IMR-90 (cell line): ENCODE measurements around the gene KRT73. TPM values are rescaled to one million over a fixed set of nuclear protein-coding genes. Genes with fewer than 3 reads are reported as not detected.

Source experiments
- ATAC-seq: fragments of 200-7000 bp; cut with Tn5 transposase; 2 replicates; pipeline ENCODE4 v1.9.1; 2020; ENCODE audit warnings: low read depth, mild to moderate bottlenecking, moderate library complexity
- BruUV-seq: library from RNA; stranded (reverse); fragments of 400-500 nt; replicated peaks from 2 replicates; lab custom pipeline; 2021; lab: Mats Ljungman, UMichigan
- CTCF ChIA-PET: fragments of 300-600 bp; formaldehyde crosslinking; extraction: SDS; loops from one replicate; lab custom pipeline; 2021; ENCODE audit warnings: antibody characterized with exemption; lab: Yijun Ruan, JAX
- POLR2A ChIA-PET: fragments of 300-600 bp; sonication (Branson Sonifier 250); formaldehyde crosslinking; loops from one replicate; lab custom pipeline; 2022; ENCODE audit warnings: antibody characterized with exemption; ENCODE audit not compliant: unreplicated experiment; lab: Charles Lee
- DNase-seq: peaks from one replicate; pipeline ENCODE4 v3.0.0; 2013
- H2AFZ ChIP-seq: replicated peaks from 2 replicates; pipeline ENCODE3; 2013; ENCODE audit warnings: low read length, mild to moderate bottlenecking; ENCODE audit not compliant: poor library complexity
- H2AK5ac ChIP-seq: 2 replicates; pipeline ENCODE4 v1.6.1; 2013; ENCODE audit warnings: low read depth, low read length, inconsistent platforms
- H2AK9ac ChIP-seq: replicated peaks from 2 replicates; pipeline ENCODE3; 2013; ENCODE audit warnings: mild to moderate bottlenecking, low read depth, low read length, moderate library complexity; ENCODE audit not compliant: poor library complexity
- H2BK120ac ChIP-seq: 2 replicates; pipeline ENCODE4 v1.6.1; 2013; ENCODE audit warnings: low read depth, low read length, inconsistent platforms
- H2BK15ac ChIP-seq: 3 replicates; pipeline ENCODE4 v1.6.1; 2013; ENCODE audit warnings: low read depth, low read length, inconsistent platforms
- H2BK20ac ChIP-seq: 2 replicates; pipeline ENCODE4 v1.6.1; 2013; ENCODE audit warnings: low read depth, mild to moderate bottlenecking, inconsistent platforms, low read length, moderate library complexity
- H2BK5ac ChIP-seq: 2 replicates; pipeline ENCODE4 v1.6.1; 2013; ENCODE audit warnings: mild to moderate bottlenecking, low read depth, low read length, inconsistent platforms; ENCODE audit not compliant: poor library complexity, severe bottlenecking
- H3K14ac ChIP-seq: replicated peaks from 2 replicates; pipeline ENCODE4 v1.6.1; 2013; ENCODE audit warnings: low read depth, low read length, inconsistent platforms
- H3K18ac ChIP-seq: 2 replicates; pipeline ENCODE4 v1.6.1; 2013; ENCODE audit warnings: low read depth, low read length, control low read depth
- H3K23ac ChIP-seq: 2 replicates; pipeline ENCODE4 v1.6.1; 2013; ENCODE audit warnings: low read depth, low read length, inconsistent platforms
- H3K27ac ChIP-seq: 2 replicates; pipeline ENCODE4 v1.5.1; 2013; ENCODE audit warnings: mild to moderate bottlenecking, control low read depth, low read length; ENCODE audit not compliant: insufficient read depth
- H3K27me3 ChIP-seq: 2 replicates; pipeline ENCODE4 v1.6.1; 2013; ENCODE audit warnings: low read length; ENCODE audit not compliant: control insufficient read depth, insufficient read depth
- H3K36me3 ChIP-seq: 2 replicates; pipeline ENCODE4 v1.6.1; 2013; ENCODE audit warnings: low read length, mixed read lengths; ENCODE audit not compliant: control insufficient read depth, insufficient read depth
- H3K4ac ChIP-seq: 2 replicates; pipeline ENCODE4 v1.6.1; 2013; ENCODE audit warnings: low read depth, low read length, inconsistent platforms
- H3K4me1 ChIP-seq: 2 replicates; pipeline ENCODE4 v1.6.1; 2013; ENCODE audit warnings: low read length, mixed read lengths; ENCODE audit not compliant: control insufficient read depth, insufficient read depth
- H3K4me2 ChIP-seq: 2 replicates; pipeline ENCODE4 v1.6.1; 2013; ENCODE audit warnings: low read depth, mild to moderate bottlenecking, control low read depth, low read length, moderate library complexity
- H3K4me3 ChIP-seq: 2 replicates; pipeline ENCODE4 v1.5.1; 2013; ENCODE audit warnings: low read depth, mild to moderate bottlenecking, control low read depth, low read length, moderate library complexity; ENCODE audit not compliant: insufficient read depth
- H3K56ac ChIP-seq: 2 replicates; pipeline ENCODE4 v1.6.1; 2013; ENCODE audit warnings: low read length, inconsistent platforms; ENCODE audit not compliant: insufficient read depth; ENCODE audit errors: extremely low read depth
- H3K79me1 ChIP-seq, 2 experiments: 2 replicates each; pipeline ENCODE4 v1.6.1; 2013; ENCODE audit warnings: low read length in 2 of 2, inconsistent platforms in 1 of 2, low read depth in 1 of 2
- H3K9ac ChIP-seq: 2 replicates; pipeline ENCODE4 v1.6.1; 2013; ENCODE audit warnings: low read depth, low read length, control low read depth
- H3K9me1 ChIP-seq: 2 replicates; pipeline ENCODE4 v1.6.1; 2013; ENCODE audit warnings: low read length, inconsistent platforms; ENCODE audit not compliant: insufficient read depth
- H3K9me3 ChIP-seq: 2 replicates; pipeline ENCODE4 v1.6.1; 2013; ENCODE audit warnings: low read length; ENCODE audit not compliant: control insufficient read depth, insufficient read depth
- H4K20me1 ChIP-seq: 2 replicates; pipeline ENCODE4 v1.6.1; 2013; ENCODE audit warnings: low read length, inconsistent platforms; ENCODE audit not compliant: insufficient read depth
- H4K5ac ChIP-seq: 2 replicates; pipeline ENCODE4 v1.6.1; 2013; ENCODE audit warnings: mild to moderate bottlenecking, low read depth, low read length, control low read depth
- H4K8ac ChIP-seq, 2 experiments: 2 replicates each; pipeline ENCODE4 v1.6.1; 2013; ENCODE audit warnings: low read depth in 2 of 2, low read length in 2 of 2, control low read depth in 1 of 2, inconsistent platforms in 1 of 2
- H4K91ac ChIP-seq: 2 replicates; pipeline ENCODE4 v1.6.1; 2013; ENCODE audit warnings: low read depth, low read length, inconsistent platforms; ENCODE audit not compliant: insufficient read depth
- BHLHE40 ChIP-seq: fragments of 150-350 bp; IDR thresholded peaks from 2 replicates; pipeline ENCODE4 v1.6.1; 2016; ENCODE audit warnings: mild to moderate bottlenecking, low read depth, low read length
- CHD1 ChIP-seq: IDR thresholded peaks from 2 replicates; pipeline ENCODE4 v1.6.1; 2012; ENCODE audit warnings: low read depth, low read length, improper control_type of control experiment
- CTCF ChIP-seq: conservative IDR thresholded peaks from 2 replicates; pipeline ENCODE4 v1.5.1; 2012; ENCODE audit warnings: mild to moderate bottlenecking, low read depth, low read length, improper control_type of control experiment
- ELK1 ChIP-seq: fragments of 150-350 bp; IDR thresholded peaks from 2 replicates; pipeline ENCODE4 v1.6.1; 2016; ENCODE audit warnings: low read depth, mild to moderate bottlenecking, low read length, moderate library complexity, borderline replicate concordance
- MAFK ChIP-seq: IDR thresholded peaks from 2 replicates; pipeline ENCODE4 v1.6.1; 2012; ENCODE audit warnings: low read depth, low read length, improper control_type of control experiment
- MAZ ChIP-seq: IDR thresholded peaks from 2 replicates; pipeline ENCODE4 v1.6.1; 2012; ENCODE audit warnings: low read depth, mild to moderate bottlenecking, low read length, improper control_type of control experiment, moderate library complexity, borderline replicate concordance
- NFE2L2 ChIP-seq: fragments of 150-350 bp; IDR thresholded peaks from 2 replicates; pipeline ENCODE4 v1.6.1; 2016; ENCODE audit warnings: low read depth, mild to moderate bottlenecking, low read length
- RAD21 ChIP-seq: IDR thresholded peaks from 2 replicates; pipeline ENCODE4 v1.6.1; 2012; ENCODE audit warnings: low read length, improper control_type of control experiment
- USF2 ChIP-seq: fragments of 150-350 bp; IDR thresholded peaks from 2 replicates; pipeline ENCODE4 v1.6.1; 2017; ENCODE audit warnings: mild to moderate bottlenecking, antibody characterized with exemption, low read length, low read depth
- WGBS, 2 experiments: methylation state at CpG; one replicate each; pipeline versions ENCODE4 v1.1.5 to v1.1.7; 2013; ENCODE audit warnings: missing lambda C conversion rate in 2 of 2; ENCODE audit not compliant: insufficient read length in 1 of 2; ENCODE audit errors: extremely low coverage in 2 of 2; 5-methylcytosine and 5-hydroxymethylcytosine counted together
- dilution Hi-C: fragments of 300-500 bp; cut with HindIII; formaldehyde crosslinking; loops from one replicate; pipeline ENCODE4 v1.14.3; 2018; ENCODE audit warnings: low sequenced_read_pairs; ENCODE audit not compliant: unreplicated experiment
- in situ Hi-C: fragments of 300-500 bp; cut with MboI; formaldehyde crosslinking; loops from 3 replicates; pipeline ENCODE4 v1.14.3; 2019; ENCODE audit warnings: low sequenced_read_pairs, inconsistent platforms, mixed read lengths
- intact Hi-C: fragments of 100-400 bp; cut with micrococcal nuclease; formaldehyde crosslinking; loops from 2 replicates; pipeline ENCODE4 v1.10.0; 2022
- polyA plus RNA-seq, 3 experiments: library from polyadenylated mRNA; depleted of rRNA; stranded (reverse); fragments of >200 nt; gene quantifications; 2 replicates each; pipeline ENCODE4 v1.2.3, GENCODE V29; 2012; ENCODE audit warnings: low replicate concordance in 1 of 3
- total RNA-seq: library from RNA; depleted of rRNA; stranded (reverse); fragments of >200 nt; gene quantifications from 2 replicates; pipeline ENCODE4 v1.2.3, GENCODE V29; 2012

Gene KRT73
- total and polyA plus RNA-seq, 2 of the 4 experiments (the other 2 are of a cell fraction) = not detected

GRCh38 chr12:52587563-52587962 lies 30.8 kb downstream of the KRT73 start:
- no peak overlapping the region for H4K5ac ChIP-seq
- 66% methylated on average over 8 of the region's 17 CpGs; no CpG with 5 or more reads in 1 of the 2 experiments for WGBS, 2 experiments
- no peaks in the 10 kb centered on the region for H3K79me1 ChIP-seq
- no peak overlapping the region for H2BK5ac ChIP-seq
- H3K9me1 ChIP-seq = no peaks in the 10 kb centered on the region
- H3K4me2 ChIP-seq = no peak overlapping the region
- H2AK5ac ChIP-seq = no peak overlapping the region
- H3K18ac ChIP-seq = no peak overlapping the region
- no peak overlapping the region for H2BK15ac ChIP-seq
- no peaks in the 10 kb centered on the region for H3K4me1 ChIP-seq
- no peak overlapping the region for H3K9ac ChIP-seq
- no TSS peak for BruUV-seq
- H3K27ac ChIP-seq = no peak overlapping the region
- no peaks in the 10 kb centered on the region for H3K36me3 ChIP-seq
- in situ Hi-C loops = loop anchor here (10.0 kb wide), 2 partner anchors 397 to 433 kb away; no protein-coding TSS in a partner anchor
- no peak overlapping the region for H4K8ac ChIP-seq
- ChIA-PET POLR2A (no interaction called here), CTCF (interaction anchor here (1.0 to 1.7 kb wide), 2 partner anchors 283 to 292 kb away, joined by 5 to 6 read pairs; no protein-coding TSS in a partner anchor)
- H3K23ac ChIP-seq = no peak overlapping the region
- peaks cover 35% of the 10 kb centered on the region for H3K27me3 ChIP-seq
- intact Hi-C loops = no loop called here
- TF ChIP-seq ELK1 (no peak), NFE2L2 (no peak), MAFK (no peak), USF2 (no peak), BHLHE40 (no peak), RAD21 (no peak), CHD1 (no peak), CTCF (no peak), MAZ (no peak)
- H3K4ac ChIP-seq = no peak overlapping the region
- H3K4me3 ChIP-seq = no peak overlapping the region
- dilution Hi-C loops = no loop called here
- no peak overlapping the region for H2AK9ac ChIP-seq
- peak overlapping the region; percentile 56 for H2AFZ ChIP-seq
- ATAC-seq (no peak), DNase-seq (no peak)
- no peak overlapping the region for H2BK20ac ChIP-seq
- no peaks in the 10 kb centered on the region for H3K9me3 ChIP-seq
- H3K14ac ChIP-seq = no peak overlapping the region
- H3K56ac ChIP-seq = no peak overlapping the region
- no peak overlapping the region for H2BK120ac ChIP-seq
- H4K20me1 ChIP-seq = no peaks in the 10 kb centered on the region; the same call in 1 of the 2 replicates
- no peak overlapping the region for H4K91ac ChIP-seq
